Hepatocyte (in vitro differentiated cells): ENCODE data around the gene LCN2.

ENCODE experiments used
- CTCF ChIP-seq: fragments of 200-600 bp; sonication (generic); IDR thresholded peaks from 2 replicates; pipeline ENCODE4 v1.5.1; 2016; ENCODE audit warnings: antibody characterized with exemption, mild to moderate bottlenecking; ENCODE audit not compliant: poor library complexity
- EZH2 ChIP-seq: fragments of 200-600 bp; sonication (generic); IDR thresholded peaks from 2 replicates; pipeline ENCODE4 v1.6.1; 2016; ENCODE audit warnings: antibody characterized with exemption, mild to moderate bottlenecking, borderline replicate concordance

GRCh38 chr9:128159784-128160602 lies 10.7 kb downstream of the LCN2 start, which contains the start of gene BBLN:
- TF ChIP-seq EZH2 (no peak), CTCF (no peak)
